ENCODE results near the gene RAD51B. TPM values are rescaled to one million over a fixed set of nuclear protein-coding genes. Genes with fewer than 3 reads are reported as not detected.

Gene RAD51B
- total RNA-seq, 1 experiment from 2014 or later = 16.7 TPM

- TF ChIP-seq CTCF (conservative IDR thresholded peaks at IDR 0.05) = no peak
Measured at GRCh38 chr14:68389943-68390342, 570.4 kb downstream of the RAD51B start.

More at GRCh38 chr14:68389943-68390342, 570.4 kb downstream of the RAD51B start:
- Mint-ChIP-seq H3K9me3 (no peaks in the 10 kb centered on the region), H3K4me3 (no peak overlapping the region), H3K27me3 (ENCODE audit: low read depth) (no peaks in the 10 kb centered on the region; the same call in 1 of the 2 replicates), H3K36me3 (ENCODE audit: insufficient read depth in 1 of 3, low read depth in 3 of 3) (no peaks in the 10 kb centered on the region), H3K4me1 (peaks cover 35 to 38% of the 10 kb centered on the region in 2 experiments), H3K27ac (no peak overlapping the region)
- peaks cover 8% of the 10 kb centered on the region for H3K4me1 ChIP-seq (ENCODE audit: insufficient read depth, low read length)
- no peaks in the 10 kb centered on the region for H3K9me3 ChIP-seq (ENCODE audit: control insufficient read depth, low read depth, low read length)
- H3K4ac ChIP-seq (ENCODE audit: low read depth, low read length) = no peak overlapping the region
- H2AK5ac ChIP-seq (ENCODE audit: insufficient read length, low read length) = no peak overlapping the region
- H3K56ac ChIP-seq (ENCODE audit: insufficient read length, low read depth, low read length) = no peak overlapping the region
- no peak overlapping the region for H3K27ac ChIP-seq (ENCODE audit: insufficient read length, low read depth, low read length)
- H2BK5ac ChIP-seq (ENCODE audit: insufficient read length, low read length) = no peak overlapping the region
- no CpG with 5 or more reads among the region's 3 CpGs for WGBS (ENCODE audit: extremely low coverage, insufficient read length, low lambda C conversion rate)
- no peak overlapping the region for H2AFZ ChIP-seq (ENCODE audit: low read length)
- H3K23me2 ChIP-seq (ENCODE audit: insufficient read length, low read depth, low read length, poor library complexity, severe bottlenecking) = peaks cover 2% of the 10 kb centered on the region
- H4K20me1 ChIP-seq (ENCODE audit: control insufficient read depth, insufficient read depth, insufficient read length) = no peaks in the 10 kb centered on the region
- H3K18ac ChIP-seq (ENCODE audit: insufficient read length, low read depth, low read length) = no peak overlapping the region
- no peak overlapping the region for H3T11ph ChIP-seq (ENCODE audit: low read length)
- H2BK15ac ChIP-seq (ENCODE audit: low read depth, low read length) = no peak overlapping the region
- H2BK120ac ChIP-seq (ENCODE audit: low read depth, low read length, poor library complexity, severe bottlenecking) = no peak overlapping the region
- no peak overlapping the region for H4K91ac ChIP-seq (ENCODE audit: insufficient read length, low read depth, low read length)
- no peak overlapping the region for H2BK12ac ChIP-seq (ENCODE audit: insufficient read length, low read depth, low read length)
- no peaks in the 10 kb centered on the region for H3K79me2 ChIP-seq (ENCODE audit: insufficient read depth, low read length)
- H3K14ac ChIP-seq (ENCODE audit: insufficient read depth, low read length) = no peak overlapping the region
- H3K23ac ChIP-seq (ENCODE audit: insufficient read length, low read depth, low read length) = no peak overlapping the region
- H3K27me3 ChIP-seq (ENCODE audit: insufficient read depth, low read length) = no peaks in the 10 kb centered on the region
- no peak overlapping the region for H4K8ac ChIP-seq (replicated peaks; ENCODE audit: insufficient read length, low read depth, low read length)
- H3K79me1 ChIP-seq (ENCODE audit: insufficient read depth, low read depth, low read length, poor library complexity, severe bottlenecking) = no peaks in the 10 kb centered on the region
- no peak overlapping the region for H3K4me2 ChIP-seq (ENCODE audit: insufficient read depth, insufficient read length, low read length)
- no peak overlapping the region for H2BK20ac ChIP-seq (ENCODE audit: low read depth, low read length, poor library complexity, severe bottlenecking)
- no peak for DNase-seq
- no peak overlapping the region for H4K5ac ChIP-seq (ENCODE audit: insufficient read length, low read depth, low read length)
- no peak overlapping the region for H3K9ac ChIP-seq (ENCODE audit: extremely low read depth, insufficient read length, low read length)
